Retina (tissue), 1 donor: ENCODE results near the gene CENPB.

Source experiments
- DNase-seq: peaks from one replicate; pipeline ENCODE4 v3.0.0-alpha.2; 2016

CENPB gene

GRCh38 chr20:3788685-3789155, 2.2 kb upstream of the CENPB start:
- DNase-seq = no peak

GRCh38 chr20:3787324-3788014, 929 bp upstream of the CENPB start:
- DNase-seq = no peak

GRCh38 chr20:3786126-3786484, 435 bp downstream of the CENPB start:
- DNase-seq = peak; percentile 81

- DNase-seq = peak; percentile 34
Measured at GRCh38 chr20:3785240-3786125, 1.1 kb downstream of the CENPB start.

GRCh38 chr20:3784863-3785239, 1.7 kb downstream of the CENPB start:
- DNase-seq = no peak

- no peak for DNase-seq
Measured at GRCh38 chr20:3784216-3784853, 2.2 kb downstream of the CENPB start.

- DNase-seq = no peak
Measured at GRCh38 chr20:3783511-3784195, 2.9 kb downstream of the CENPB start.

GRCh38 chr20:3783068-3783489, 3.5 kb downstream of the CENPB start:
- no peak for DNase-seq

- DNase-seq = no peak
Measured at GRCh38 chr20:3782597-3782996, 3.9 kb downstream of the CENPB start.

- peak; percentile 91 for DNase-seq
Measured at GRCh38 chr20:3781153-3781910, 5.2 kb downstream of the CENPB start, which contains the start of gene SPEF1. Gene SPEF1, minus strand, starts transcription at chr20:3781448. Its CDS starts 161 bp downstream, at chr20:3781287.

GRCh38 chr20:3778976-3779375, 7.6 kb downstream of the CENPB start:
- DNase-seq = no peak

- DNase-seq = peak; percentile 70
Measured at GRCh38 chr20:3777716-3778629, 8.6 kb downstream of the CENPB start.

GRCh38 chr20:3777381-3777715, 9.2 kb downstream of the CENPB start:
- DNase-seq = no peak

GRCh38 chr20:3775457-3776108, 11.0 kb downstream of the CENPB start:
- DNase-seq = no peak

- no peak for DNase-seq
Measured at GRCh38 chr20:3771552-3772058, 14.9 kb downstream of the CENPB start.

GRCh38 chr20:3768342-3769130, 18.0 kb downstream of the CENPB start:
- DNase-seq = peak; percentile 99

- peak; percentile 97 for DNase-seq
Measured at GRCh38 chr20:3767427-3768341, 18.9 kb downstream of the CENPB start, which contains the start of gene ADISSP. Gene ADISSP, minus strand, starts transcription at chr20:3767753. Its CDS starts 7,653 bp downstream, at chr20:3760100.

- DNase-seq = peak; percentile 49
Measured at GRCh38 chr20:3767110-3767426, 19.5 kb downstream of the CENPB start.
